Measurements from ENCODE around the gene LRRC38.

Gene LRRC38

DNA sequence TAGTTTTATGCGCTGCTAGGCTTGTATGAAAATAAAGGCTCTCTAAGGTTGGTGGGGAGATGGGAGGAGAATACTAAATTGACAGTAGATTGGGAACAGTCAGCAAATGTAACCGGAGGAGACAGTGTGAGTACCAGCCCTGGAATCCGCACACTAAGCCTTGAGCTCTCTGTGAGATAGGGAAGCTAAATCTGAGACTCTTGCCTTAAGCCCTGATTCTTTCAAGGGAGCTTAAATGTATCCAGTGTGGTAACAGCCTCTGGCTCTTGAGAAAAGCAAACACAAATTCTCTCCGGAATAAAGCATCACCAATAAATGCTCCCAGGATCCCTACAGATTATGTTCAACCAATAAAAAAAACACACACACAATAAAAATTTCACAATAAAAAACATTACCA is 36.9 kb upstream of the LRRC38 start:
- no peaks in the 10 kb centered on the region for H3K9me3 ChIP-seq (ENCODE audit: control insufficient read depth, low read length)
- no peak overlapping the region for H3K27ac ChIP-seq
- H3K4me1 ChIP-seq, result no peaks in the 10 kb centered on the region
- no peaks in the 10 kb centered on the region for H3K36me3 ChIP-seq (ENCODE audit: control insufficient read depth, insufficient read depth, low read length)
- H3K9ac ChIP-seq, result no peak overlapping the region
- no peaks in the 10 kb centered on the region for H3K79me2 ChIP-seq
- TF ChIP-seq, protein P1, sequence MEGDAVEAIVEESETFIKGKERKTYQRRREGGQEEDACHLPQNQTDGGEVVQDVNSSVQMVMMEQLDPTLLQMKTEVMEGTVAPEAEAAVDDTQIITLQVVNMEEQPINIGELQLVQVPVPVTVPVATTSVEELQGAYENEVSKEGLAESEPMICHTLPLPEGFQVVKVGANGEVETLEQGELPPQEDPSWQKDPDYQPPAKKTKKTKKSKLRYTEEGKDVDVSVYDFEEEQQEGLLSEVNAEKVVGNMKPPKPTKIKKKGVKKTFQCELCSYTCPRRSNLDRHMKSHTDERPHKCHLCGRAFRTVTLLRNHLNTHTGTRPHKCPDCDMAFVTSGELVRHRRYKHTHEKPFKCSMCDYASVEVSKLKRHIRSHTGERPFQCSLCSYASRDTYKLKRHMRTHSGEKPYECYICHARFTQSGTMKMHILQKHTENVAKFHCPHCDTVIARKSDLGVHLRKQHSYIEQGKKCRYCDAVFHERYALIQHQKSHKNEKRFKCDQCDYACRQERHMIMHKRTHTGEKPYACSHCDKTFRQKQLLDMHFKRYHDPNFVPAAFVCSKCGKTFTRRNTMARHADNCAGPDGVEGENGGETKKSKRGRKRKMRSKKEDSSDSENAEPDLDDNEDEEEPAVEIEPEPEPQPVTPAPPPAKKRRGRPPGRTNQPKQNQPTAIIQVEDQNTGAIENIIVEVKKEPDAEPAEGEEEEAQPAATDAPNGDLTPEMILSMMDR (IDR thresholded peaks at IDR 0.05), result no peak
- no peaks in the 10 kb centered on the region for H3K27me3 ChIP-seq (ENCODE audit: control insufficient read depth, insufficient read depth, low read length)
- H3K4me3 ChIP-seq (ENCODE audit: low read depth, low read length), result no peak overlapping the region
- H2AFZ ChIP-seq, result no peak overlapping the region
- H3K4me2 ChIP-seq (ENCODE audit: low read length), result no peak overlapping the region

DNA sequence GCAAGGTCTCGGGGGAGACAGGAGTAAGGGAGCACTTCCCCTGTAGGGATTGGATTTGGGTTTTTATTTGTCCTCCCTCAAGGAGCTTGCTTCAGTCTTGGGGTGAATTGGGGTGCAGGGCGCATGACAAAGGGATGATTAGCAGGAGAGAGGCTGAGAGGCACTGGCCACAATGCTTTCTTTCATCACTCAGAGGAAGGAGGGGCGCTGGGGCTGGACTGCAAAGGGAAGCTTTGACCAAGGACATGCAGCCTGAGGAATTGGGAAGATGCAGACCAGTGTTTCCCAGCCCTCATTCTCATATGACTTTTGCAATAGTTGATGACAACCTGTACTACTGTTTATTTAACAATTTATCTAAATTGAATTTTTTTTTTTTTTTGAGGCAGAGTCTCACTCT is 35.7 kb upstream of the LRRC38 start:
- no peaks in the 10 kb centered on the region for H3K4me1 ChIP-seq
- no peak overlapping the region for H3K4me2 ChIP-seq (ENCODE audit: low read length)
- no peaks in the 10 kb centered on the region for H3K79me2 ChIP-seq
- H3K36me3 ChIP-seq (ENCODE audit: control insufficient read depth, insufficient read depth, low read length), result no peaks in the 10 kb centered on the region
- no peaks in the 10 kb centered on the region for H3K9me3 ChIP-seq (ENCODE audit: control insufficient read depth, low read length)
- no peaks in the 10 kb centered on the region for H3K27me3 ChIP-seq (ENCODE audit: control insufficient read depth, insufficient read depth, low read length)
- H3K9ac ChIP-seq, result no peak overlapping the region
- no peak overlapping the region for H3K27ac ChIP-seq
- H2AFZ ChIP-seq, result no peak overlapping the region
- H3K4me3 ChIP-seq (ENCODE audit: low read depth, low read length), result no peak overlapping the region
- TF ChIP-seq, protein P1 (IDR thresholded peaks at IDR 0.05), result no peak

DNA sequence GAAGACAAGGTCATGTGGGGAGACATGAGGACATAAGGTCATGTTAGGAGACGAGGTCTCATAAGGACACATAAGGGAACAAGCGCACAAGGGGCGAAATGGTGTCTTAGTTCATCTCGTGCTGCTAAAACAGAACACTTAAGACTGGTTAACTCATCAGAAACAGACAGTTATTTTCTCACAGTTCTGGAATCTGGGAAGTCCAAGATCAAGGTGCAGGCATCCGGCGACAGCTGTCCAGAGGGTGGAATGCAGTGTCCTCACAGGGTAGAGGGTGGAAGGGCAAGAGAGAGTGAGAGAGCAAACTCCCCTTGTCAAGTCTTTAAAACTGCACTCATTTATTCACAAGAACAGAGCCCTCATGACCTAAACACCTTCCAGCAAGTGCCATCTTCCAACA is 35.2 kb upstream of the LRRC38 start:
- Histone ChIP-seq H3K9me3 (ENCODE audit: control insufficient read depth, low read length) (no peaks in the 10 kb centered on the region), H3K27ac (no peak overlapping the region), H3K4me2 (ENCODE audit: low read length) (no peak overlapping the region), H2AFZ (no peak overlapping the region), H3K79me2 (no peaks in the 10 kb centered on the region), H3K36me3 (ENCODE audit: control insufficient read depth, insufficient read depth, low read length) (no peaks in the 10 kb centered on the region), H3K9ac (no peak overlapping the region), H3K4me1 (no peaks in the 10 kb centered on the region), H3K27me3 (ENCODE audit: control insufficient read depth, insufficient read depth, low read length) (no peaks in the 10 kb centered on the region), H3K4me3 (ENCODE audit: low read depth, low read length) (no peak overlapping the region)
- TF ChIP-seq, protein P1 (IDR thresholded peaks at IDR 0.05), result no peak

DNA sequence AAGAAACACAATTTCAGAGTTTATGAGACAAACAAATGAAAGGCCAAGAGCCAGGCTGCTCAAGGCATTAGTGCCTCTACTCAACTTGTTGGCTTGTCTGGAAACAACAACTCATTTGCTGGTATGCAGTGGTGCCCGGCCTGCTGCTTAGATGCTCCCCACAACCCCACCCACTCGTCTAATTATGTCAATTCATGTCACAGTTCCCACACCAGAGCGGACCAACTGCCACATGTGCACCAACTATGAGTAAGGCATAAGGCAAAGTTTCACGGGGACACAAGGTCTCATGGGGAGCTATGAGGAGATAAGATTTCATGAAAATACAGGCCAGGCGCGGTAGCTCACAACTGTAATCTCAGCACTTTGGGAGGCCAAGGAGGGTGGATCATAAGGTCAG is 34.5 kb upstream of the LRRC38 start:
- TF ChIP-seq, protein P1 (IDR thresholded peaks at IDR 0.05), result no peak

DNA sequence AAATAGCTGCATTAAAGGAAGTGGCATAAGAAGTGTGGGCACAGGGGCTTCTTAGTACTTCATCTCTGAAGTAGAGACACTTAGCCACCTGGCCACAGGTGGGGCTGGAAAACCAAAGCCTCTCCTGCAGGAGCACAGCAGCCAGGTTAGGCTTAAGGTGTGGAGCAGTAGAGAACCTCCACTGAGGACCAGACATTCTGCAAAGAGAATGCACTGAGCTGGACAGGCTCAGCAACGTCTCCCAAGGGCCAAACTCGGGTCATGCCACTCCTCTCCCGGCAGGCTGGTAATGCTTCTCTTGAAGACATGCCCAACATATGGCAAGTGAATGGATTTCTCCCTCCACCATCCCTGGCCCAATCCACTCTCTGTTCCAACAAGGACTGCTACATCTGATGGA is 33.0 kb upstream of the LRRC38 start:
- H3K4me3 ChIP-seq (ENCODE audit: low read depth, low read length), result no peak overlapping the region
- TF ChIP-seq, protein P1 (IDR thresholded peaks at IDR 0.05), result no peak
- no peaks in the 10 kb centered on the region for H3K9me3 ChIP-seq (ENCODE audit: control insufficient read depth, low read length)
- H3K36me3 ChIP-seq (ENCODE audit: control insufficient read depth, insufficient read depth, low read length), result no peaks in the 10 kb centered on the region
- H3K4me1 ChIP-seq, result no peaks in the 10 kb centered on the region
- no peak overlapping the region for H3K27ac ChIP-seq
- H3K9ac ChIP-seq, result no peak overlapping the region
- no peaks in the 10 kb centered on the region for H3K79me2 ChIP-seq
- no peaks in the 10 kb centered on the region for H3K27me3 ChIP-seq (ENCODE audit: control insufficient read depth, insufficient read depth, low read length)
- no peak overlapping the region for H3K4me2 ChIP-seq (ENCODE audit: low read length)
- no peak overlapping the region for H2AFZ ChIP-seq

More for the DNA sequence above, 34.5 kb upstream of the LRRC38 start:
- H3K9me3 ChIP-seq (ENCODE audit: control insufficient read depth, low read length), result no peaks in the 10 kb centered on the region
- H3K27me3 ChIP-seq (ENCODE audit: control insufficient read depth, insufficient read depth, low read length), result no peaks in the 10 kb centered on the region
- no peak overlapping the region for H3K9ac ChIP-seq
- no peaks in the 10 kb centered on the region for H3K36me3 ChIP-seq (ENCODE audit: control insufficient read depth, insufficient read depth, low read length)
- no peak overlapping the region for H3K4me2 ChIP-seq (ENCODE audit: low read length)
- no peaks in the 10 kb centered on the region for H3K4me1 ChIP-seq
- no peak overlapping the region for H3K4me3 ChIP-seq (ENCODE audit: low read depth, low read length)
- H3K27ac ChIP-seq, result no peak overlapping the region
- no peak overlapping the region for H2AFZ ChIP-seq
- H3K79me2 ChIP-seq, result no peaks in the 10 kb centered on the region
